Measurements from ENCODE around the gene MKRN2OS.

MKRN2OS gene

DNA sequence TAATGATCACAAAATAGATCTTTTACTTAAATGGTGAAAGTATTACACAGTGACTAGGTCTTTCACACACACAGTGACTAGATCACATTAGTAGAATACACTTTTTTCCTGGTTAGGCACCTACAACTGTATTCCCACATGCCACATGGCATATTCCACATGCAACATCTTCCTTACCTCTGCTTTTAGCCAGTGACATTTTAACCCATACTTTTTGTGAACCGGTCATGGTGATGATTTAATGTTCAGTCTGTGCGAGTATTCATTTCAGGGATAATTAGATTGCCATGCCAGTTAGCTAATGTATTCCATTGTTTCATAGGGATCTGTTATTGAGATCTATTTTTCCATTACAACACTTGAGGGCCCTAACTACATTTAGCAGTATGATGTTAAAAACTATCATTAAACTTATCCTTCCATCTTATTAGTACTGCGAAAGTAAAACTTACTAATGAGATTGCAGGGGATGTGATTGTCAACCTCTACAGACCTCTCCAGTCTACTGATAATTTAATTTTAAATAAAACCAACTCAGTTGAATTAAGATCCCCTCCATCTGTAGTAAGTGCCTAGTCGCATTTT is 32.7 kb downstream of the MKRN2OS start:
- no peak for DNase-seq

GRCh38 chr3:12509466-12509865 is 35.8 kb downstream of the MKRN2OS start:
- DNase-seq, result no peak

- DNase-seq, result no peak
Measured at GRCh38 chr3:12508291-12508700, 37.0 kb downstream of the MKRN2OS start.

DNA sequence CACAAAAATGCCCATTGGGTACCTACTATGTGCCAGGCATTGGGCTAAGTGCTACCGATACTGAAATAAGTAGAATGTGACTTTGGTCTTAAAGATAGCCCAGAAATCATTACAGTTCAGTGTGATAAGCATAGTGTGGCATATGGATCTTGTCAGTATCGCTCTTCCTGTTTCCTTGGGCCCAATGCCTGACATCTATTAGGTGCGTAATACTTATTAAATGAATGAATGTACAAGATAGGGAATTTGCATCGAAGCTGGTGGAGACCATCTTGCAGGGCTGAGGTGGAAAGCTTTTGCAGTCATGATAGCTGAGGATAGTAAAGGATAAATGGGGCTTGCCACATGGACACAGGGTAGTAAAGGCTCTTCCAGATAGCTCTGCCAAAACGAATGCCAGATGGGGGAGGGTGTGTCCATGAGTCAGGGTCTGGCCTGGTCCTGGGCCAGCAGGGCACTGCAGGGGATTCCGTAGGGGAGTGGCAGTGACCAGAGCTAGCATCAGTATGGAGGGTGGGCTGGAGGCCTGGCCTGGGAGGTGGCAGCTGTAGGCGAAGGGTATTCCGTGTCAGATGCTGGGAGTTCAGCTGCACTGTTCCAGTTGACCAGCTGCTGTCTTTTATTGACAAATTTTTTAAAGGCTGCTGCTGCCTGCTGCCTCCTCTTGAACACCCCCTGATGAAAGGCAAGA is 37.6 kb downstream of the MKRN2OS start:
- no peak for DNase-seq

- no peak for DNase-seq
Measured at GRCh38 chr3:12506201-12506709, 39.0 kb downstream of the MKRN2OS start.

GRCh38 chr3:12503126-12503957 is 42.0 kb downstream of the MKRN2OS start:
- no peak for DNase-seq

DNA sequence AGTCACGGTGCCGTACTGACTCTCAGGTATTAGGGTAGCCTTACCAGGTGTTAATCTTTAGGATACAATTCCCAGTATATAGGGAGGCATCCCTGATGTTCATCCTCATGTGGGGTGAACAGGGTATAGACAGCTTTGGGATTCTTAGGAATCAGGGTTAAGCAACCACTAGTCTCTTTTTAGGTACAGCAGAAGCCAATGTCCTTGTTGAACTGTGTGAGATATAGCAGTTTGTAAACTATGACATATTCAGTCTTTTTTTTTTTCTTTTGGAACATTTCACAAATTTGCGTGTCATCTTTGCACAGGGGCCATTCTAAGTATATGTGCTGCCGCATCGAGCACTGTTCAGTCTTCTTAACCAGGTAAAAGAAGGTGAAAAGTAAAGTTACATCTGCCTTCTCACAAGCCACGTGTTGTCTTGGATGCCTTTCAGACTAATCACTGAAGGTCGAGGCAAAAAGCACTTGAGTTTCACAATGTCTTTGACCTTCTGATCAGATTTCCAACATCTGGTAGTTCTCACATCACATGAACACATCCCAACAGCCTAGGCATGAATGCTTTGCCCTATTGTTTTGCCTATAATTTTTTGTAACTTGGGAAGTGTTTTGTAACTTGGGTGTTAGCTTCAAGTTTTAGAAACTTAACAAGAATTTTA is 43.8 kb downstream of the MKRN2OS start:
- DNase-seq, result no peak

DNA sequence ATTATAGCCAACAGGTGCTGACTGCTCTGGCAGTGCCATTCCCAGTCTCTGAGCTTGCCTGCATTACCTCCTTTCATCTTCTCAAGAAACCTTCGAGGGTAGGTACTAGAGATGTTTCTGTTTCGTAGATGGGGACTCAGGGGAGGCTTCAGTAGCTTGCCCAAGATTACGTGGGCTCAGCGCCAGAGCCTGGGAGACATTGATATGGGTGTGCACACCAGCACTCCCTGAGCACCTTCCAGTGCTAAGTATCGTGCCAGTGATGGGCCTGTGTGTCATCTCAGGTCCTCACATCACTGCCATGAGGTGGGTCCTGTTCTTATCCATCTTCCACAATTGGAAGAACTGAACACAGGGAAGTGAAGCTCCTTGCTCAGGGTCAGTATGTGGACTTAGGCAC is 45.8 kb downstream of the MKRN2OS start:
- DNase-seq, result no peak

DNA sequence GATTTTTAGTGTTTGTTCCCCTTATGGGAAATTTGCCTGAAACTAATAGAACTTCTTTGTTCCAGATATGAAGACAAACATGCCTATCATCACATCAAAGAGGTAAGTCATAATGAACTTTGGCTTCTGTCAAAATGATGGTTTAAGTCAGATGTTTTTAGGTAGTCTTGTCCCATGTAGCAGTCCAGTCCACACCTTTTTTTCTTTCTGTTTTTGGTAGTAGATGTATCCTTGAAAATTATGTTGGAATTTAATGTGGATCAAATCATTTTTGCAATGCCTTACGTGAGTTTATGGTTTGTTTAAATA is 48.9 kb downstream of the MKRN2OS start:
- no peak for DNase-seq

- DNase-seq, result no peak
Measured at GRCh38 chr3:12495749-12496452, 49.4 kb downstream of the MKRN2OS start.

- DNase-seq, result no peak
Measured at GRCh38 chr3:12490547-12490946, 54.8 kb downstream of the MKRN2OS start.

DNA sequence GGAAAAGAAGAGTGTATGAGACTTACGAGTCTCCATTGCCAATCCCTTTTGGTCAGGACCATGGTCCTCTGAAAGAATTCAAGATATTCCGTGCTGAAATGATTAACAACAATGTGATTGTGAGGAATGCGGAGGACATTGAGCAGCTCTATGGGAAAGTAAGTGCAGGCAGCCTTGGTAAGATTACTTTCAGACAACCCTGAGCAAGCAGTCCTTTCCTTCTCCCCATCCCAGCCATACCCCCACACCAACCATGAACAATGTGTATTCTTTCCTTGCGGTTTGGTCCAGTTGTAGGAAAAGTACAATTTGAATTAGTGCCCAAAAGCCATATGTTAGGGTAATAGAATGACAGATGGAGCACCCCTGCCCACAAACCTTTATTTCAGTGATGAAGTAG is 55.5 kb downstream of the MKRN2OS start:
- no peak for DNase-seq

All from NCI-H510A treated with DMSO at 0.1 percent for 48 hours (cell line).